HG02870 (cell line): ENCODE results near the gene MCOLN1.

ENCODE experiments used
- ATAC-seq: cut with Tn5 transposase; IDR thresholded peaks from one replicate; pipeline ENCODE4 v1.9.1; 2021; ENCODE audit warnings: mild to moderate bottlenecking, moderate library complexity; ENCODE audit not compliant: unreplicated experiment

The MCOLN1 gene

GRCh38 chr19:7500811-7501450 is 21.5 kb upstream of the MCOLN1 start:
- ATAC-seq = no peak

DNA sequence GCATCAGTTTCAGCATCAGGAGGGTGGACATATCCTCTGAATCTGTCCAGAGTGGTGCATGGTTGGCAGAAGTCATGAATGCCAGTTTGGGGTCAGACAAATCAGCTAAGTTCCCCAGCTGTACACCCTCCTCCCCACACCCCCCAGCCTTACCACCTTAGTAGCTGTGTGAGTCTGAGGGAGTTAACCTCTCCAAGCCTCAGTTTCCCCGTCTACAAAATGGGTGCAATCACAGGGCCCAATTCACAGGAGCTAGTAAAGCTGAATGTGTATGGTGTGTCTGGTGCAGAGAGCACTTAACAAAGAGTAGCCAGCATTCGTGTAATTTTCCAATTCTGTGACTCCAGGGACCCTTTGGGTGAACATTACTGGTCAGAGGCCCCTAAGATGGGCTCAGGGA is 19.9 kb upstream of the MCOLN1 start:
- no peak for ATAC-seq

DNA sequence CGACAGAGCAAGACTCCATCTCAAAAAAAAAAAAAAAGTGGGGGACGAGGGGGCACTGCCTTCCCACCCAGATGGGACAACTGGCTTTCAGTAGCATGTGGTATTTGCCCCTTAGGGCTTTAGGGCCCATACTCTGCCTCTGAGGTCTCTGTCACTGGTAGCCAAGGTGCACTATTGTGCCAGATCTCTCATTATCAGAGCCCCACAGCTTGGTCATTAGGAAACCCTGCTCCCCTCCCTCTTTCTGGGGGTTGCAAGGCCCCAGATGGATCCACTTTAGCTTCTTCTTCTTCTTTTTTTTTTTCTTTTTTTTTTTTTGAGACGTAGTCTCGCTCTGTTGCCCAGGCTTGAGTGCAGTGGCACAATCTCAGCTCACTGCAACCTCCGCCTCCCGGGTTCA is 17.7 kb upstream of the MCOLN1 start:
- no peak for ATAC-seq

- ATAC-seq = no peak
Observed at GRCh38 chr19:7505288-7505681, 17.1 kb upstream of the MCOLN1 start.

GRCh38 chr19:7505682-7506384 is 16.6 kb upstream of the MCOLN1 start:
- no peak for ATAC-seq

DNA sequence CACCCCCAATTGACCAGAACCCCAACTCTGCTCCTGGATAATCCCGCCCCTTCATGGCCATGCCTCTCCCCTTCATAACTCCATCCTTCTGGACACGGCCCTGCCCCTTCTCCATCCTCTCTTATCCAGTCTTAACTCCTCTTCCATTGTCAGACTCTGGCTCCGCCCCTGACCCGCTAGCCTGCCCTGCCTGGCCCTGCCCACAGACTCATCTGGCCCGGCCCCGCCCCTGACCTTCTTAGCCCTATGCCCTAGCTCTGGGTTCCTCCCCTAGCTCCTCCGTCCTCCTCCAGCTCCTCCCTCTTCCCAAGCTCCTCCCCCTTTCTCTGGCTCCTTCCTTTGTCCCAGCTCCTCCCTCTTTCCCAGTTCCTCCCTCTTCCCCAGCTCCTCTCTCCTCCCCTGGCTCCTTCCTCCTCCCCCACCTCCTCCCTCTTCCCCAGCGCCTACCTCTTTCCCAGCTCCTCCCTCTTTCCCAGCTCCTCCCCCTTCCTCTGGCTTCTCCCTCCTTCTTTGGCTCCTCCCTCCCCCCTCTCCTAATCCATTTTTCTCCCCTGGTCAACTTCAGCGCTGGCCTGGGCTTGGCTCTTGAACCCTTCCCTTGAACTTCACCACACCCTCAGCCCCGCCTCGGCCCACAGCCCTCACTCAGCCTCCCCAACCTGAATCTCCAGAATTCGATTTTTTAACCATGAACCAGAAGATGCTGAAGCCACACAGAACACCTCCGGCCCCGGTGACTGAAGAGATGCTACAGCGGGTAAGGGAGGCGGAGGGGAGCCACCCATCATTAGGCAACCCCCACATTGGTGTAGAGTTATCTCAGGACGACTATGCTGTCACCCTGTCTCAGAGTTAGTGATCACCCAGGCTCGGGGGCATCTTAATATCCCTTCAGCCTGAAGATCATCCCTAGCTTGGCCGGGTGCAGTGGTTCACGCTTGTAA is 15.8 kb upstream of the MCOLN1 start:
- ATAC-seq = no peak

DNA sequence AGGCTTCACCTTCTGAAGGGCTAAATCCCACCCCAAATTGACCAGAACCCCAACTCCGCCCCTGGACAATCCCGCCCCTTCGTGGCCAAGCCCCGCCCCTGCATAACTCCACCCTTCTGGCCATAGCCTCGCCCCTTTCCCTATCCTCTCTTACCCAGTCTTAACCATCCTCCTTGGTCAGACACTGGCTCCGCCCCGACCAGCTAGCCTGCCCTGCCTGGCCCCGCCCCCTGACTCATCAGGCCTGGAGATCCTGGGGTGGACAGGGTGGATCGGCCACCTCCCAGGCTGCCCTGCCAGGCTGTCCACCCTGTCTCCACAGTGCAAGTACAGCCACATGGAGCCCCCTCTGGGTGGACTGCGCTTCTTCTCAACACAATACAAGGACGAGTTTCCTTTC is 14.5 kb upstream of the MCOLN1 start:
- no peak for ATAC-seq

DNA sequence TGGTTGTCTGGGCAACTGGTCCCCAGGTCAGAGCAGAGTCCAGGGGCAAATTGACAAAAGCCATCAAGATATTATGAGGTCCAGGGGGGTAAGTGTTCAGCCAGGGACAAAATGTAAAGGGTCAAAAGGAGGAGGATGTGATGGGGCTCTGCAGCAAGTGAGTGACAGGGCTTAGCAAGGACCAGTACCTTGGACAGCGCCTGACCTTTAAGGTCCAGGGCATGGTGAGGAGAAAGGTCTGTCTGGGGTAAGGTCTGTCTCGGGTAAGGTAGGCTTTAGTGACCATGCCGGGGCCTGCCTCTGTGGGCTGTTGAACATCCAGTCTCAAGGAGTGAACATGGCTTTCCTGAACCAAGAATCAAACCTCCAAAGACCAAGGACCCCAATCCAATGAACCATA is 12.8 kb upstream of the MCOLN1 start:
- ATAC-seq = no peak

GRCh38 chr19:7512400-7512851 is 10.0 kb upstream of the MCOLN1 start:
- ATAC-seq = no peak

DNA sequence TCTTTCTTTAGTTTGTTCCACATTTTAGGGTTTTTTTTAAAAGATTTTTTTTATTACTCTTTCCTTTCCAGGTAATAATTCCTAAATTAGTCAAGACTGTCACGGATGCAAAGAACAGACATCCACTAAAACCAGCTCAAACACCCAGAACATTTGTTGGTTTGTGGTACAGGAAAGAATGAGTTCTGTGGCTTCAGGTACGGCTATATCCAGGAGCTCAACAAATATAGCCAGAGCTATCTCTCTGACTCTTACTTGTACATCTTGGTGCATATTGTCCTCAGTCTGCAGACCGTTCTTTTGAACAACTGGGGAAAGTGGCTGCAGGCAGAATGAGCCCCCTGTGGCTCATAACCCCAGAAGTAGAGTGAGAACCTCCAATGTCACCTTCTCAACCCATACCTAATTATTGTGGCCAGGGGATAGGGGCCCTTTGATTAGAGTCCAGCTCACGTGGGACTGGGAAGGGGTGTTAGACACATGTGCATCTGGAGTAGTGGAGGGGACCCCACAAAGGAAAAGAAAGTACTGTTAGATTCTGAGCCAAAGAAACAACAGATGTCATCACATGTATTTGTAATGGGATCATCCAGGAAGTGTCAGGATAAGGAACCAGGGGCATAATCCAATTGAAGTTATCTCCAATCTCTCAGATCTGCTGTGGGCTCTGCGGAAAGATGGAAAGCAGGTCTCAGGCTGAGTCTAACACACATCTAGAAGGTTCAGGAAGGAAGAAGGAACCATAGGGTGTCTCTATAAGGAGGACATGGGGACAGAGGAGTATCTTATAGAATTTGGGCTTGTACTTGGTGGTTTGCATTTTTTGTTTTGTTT is 8.4 kb upstream of the MCOLN1 start:
- no peak for ATAC-seq

- no peak for ATAC-seq
Observed at GRCh38 chr19:7515110-7515644, 7.2 kb upstream of the MCOLN1 start.

DNA sequence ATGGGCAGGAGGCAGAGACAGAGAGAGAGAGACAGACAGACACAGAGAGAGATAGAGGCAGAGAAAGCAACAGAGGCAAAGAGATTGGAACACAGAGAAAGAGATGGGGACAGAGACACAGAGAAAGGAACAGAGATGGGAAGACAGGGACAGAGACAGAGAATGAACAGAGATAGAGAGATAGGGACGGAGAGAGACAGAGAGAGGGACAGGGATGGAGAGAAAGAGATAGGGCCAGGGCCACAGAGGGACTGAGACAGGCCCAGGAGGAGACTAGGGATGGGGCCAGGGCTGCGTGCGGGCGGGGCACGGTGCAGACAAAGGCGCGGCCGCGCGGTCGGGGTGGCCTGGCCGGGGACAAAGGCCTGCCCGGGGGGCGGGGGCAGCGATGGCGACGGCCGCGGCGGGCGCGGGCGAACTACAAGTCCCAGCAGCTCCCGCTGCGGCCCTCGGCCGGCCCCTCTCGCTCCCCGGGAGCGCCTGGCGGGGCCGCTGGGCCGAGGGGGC is 6.7 kb upstream of the MCOLN1 start, which contains the start of gene ZNF358:
Gene ZNF358 (plus strand): TSS at position 459 of the 507 bp plus-strand sequence. CDS start 3,140 bp downstream, outside the sequence.
- no peak for ATAC-seq

DNA sequence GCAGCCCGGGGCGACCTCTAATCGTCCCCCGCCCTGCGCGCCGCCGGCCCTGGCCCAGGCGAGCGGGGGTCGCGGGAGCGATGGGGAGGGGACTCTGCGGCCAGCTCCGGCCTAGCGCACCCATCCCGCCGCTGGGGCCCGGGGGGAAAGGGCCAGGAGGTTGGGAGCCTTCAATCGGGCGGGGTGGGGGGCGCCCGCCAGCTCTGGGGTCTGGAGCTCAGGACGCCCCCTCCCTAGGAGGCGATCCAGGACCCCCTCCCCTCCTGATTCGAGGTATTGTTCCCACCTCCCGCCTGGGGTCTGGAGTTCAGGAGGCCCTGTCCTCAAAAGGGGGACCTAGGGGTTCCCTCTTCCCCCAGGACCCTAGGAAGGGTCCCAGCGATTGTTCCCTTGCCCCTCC is 6.1 kb upstream of the MCOLN1 start:
- ATAC-seq = no peak

DNA sequence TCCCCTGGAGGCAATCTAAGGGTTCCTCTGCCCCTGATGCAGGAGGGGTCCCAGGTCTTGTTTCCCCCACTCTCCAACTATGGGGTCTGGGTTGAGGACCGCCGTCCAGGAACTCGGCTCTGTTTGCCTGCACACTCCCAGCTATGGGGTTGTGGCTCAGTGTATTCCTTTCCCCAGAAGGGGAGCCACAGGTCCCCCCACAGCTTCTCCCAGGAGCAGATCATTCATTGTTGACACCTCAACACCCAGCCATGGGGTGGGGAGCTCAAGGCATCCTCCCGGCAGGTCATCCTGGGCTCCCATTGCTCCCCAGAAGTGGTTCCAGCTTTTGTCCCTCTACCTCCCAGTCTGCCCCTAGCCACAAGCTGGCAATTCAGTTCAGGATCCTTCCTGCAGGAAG is 5.5 kb upstream of the MCOLN1 start:
- no peak for ATAC-seq

DNA sequence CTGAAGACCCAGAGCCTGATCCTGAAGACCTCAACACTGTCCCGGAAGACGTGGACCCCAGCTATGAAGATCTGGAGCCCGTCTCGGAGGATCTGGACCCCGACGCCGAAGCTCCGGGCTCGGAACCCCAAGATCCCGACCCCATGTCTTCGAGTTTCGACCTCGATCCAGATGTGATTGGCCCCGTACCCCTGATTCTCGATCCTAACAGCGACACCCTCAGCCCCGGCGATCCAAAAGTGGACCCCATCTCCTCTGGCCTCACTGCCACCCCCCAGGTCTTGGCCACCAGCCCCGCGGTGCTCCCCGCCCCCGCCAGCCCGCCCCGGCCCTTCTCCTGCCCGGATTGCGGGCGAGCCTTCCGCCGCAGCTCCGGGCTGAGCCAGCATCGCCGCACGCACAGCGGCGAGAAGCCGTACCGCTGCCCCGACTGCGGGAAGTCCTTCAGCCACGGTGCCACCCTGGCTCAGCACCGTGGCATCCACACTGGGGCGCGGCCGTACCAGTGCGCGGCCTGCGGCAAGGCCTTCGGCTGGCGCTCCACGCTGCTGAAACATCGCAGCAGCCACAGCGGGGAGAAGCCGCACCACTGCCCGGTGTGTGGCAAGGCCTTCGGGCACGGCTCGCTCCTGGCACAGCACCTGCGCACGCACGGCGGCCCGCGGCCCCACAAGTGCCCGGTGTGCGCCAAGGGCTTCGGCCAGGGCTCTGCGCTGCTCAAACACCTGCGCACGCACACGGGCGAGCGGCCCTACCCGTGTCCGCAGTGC is 2.9 kb upstream of the MCOLN1 start:
- no peak for ATAC-seq

DNA sequence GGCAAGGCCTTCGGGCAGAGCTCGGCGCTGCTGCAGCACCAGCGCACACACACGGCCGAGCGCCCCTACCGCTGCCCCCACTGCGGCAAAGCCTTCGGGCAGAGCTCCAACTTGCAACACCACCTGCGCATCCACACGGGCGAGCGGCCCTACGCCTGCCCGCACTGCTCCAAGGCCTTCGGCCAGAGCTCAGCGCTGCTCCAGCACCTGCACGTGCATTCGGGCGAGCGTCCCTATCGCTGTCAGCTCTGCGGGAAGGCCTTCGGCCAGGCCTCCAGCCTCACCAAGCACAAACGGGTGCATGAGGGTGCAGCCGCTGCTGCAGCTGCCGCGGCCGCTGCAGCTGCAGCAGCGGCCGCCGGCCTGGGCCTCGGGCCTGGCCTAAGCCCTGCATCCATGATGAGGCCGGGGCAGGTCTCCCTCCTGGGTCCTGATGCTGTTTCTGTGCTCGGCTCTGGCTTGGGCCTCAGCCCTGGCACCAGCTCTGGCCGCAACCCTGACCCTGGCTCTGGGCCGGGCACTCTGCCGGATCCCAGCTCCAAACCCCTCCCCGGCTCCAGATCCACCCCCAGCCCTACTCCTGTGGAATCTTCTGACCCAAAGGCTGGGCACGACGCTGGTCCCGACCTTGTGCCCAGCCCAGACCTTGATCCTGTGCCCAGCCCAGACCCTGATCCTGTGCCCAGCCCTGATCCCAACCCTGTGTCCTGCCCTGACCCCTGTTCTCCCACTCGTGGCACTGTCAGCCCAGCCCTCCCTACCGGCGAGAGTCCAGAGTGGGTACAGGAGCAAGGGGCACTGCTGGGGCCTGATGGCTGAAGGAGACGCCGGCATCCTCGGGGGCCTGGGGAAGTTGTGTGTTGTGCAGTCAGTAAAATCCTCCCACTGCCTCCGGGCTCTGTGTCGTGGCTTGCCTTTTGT is 2.0 kb upstream of the MCOLN1 start:
- no peak for ATAC-seq

GRCh38 chr19:7521551-7522071 is 813 bp upstream of the MCOLN1 start:
- ATAC-seq = no peak
